Eye (tissue), 1 donor: Measurements from ENCODE around the gene TMEM140.
"Not testable (repeated sequence)": the region's sequence is repeated elsewhere in the genome, so short reads cannot be mapped to it uniquely, and the experiment has no call there.

Experiments used
- DNase-seq: peaks from one replicate; pipeline ENCODE4 v3.0.0-alpha.2; 2015

The TMEM140 gene

DNA sequence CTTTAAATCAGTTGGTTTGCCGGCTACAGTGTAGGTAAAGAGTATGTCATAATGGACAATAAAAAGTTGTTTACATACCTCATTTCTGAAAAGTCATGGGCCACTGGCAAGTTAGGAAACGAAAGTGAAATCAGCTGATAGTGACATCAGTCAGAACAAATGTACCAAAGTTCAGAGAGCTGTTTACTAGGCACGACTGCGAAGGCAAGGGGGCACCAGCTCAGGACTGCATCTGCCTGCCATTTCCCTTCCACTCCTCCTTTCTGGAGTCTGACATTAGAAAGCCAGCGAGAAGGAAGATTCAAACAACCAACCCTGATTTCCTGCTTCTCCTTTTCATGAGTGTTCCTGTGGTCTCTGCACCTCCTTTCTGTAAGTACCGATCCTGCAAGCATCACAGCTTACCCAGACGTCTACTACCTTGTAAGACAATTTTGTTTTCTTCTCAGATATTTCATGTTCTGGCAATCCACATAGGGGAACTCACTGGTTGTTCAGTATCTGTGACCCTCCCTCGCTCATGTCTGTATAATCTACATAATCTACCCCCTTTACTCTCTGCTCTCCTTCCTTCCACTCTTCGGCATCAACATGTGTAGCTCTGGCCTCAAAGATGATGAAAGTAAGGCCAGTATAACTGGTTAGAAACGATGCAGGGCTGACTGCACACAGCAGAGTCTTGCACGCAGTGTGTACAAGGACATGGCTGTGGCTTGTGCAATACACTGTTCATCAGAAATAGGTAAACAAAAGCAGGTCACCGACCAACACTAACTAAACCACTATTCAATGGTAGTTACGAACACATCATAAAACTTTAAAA lies at the start of gene TMEM140:
Gene TMEM140, plus strand, starts transcription at position 174 of the 823 bp plus-strand sequence. CDS start 16,370 bp downstream, outside the sequence.
- DNase-seq: no peak

- DNase-seq: no peak
Observed at GRCh38 chr7:135098391-135098790, 49.5 kb upstream of the TMEM140 start.

DNA sequence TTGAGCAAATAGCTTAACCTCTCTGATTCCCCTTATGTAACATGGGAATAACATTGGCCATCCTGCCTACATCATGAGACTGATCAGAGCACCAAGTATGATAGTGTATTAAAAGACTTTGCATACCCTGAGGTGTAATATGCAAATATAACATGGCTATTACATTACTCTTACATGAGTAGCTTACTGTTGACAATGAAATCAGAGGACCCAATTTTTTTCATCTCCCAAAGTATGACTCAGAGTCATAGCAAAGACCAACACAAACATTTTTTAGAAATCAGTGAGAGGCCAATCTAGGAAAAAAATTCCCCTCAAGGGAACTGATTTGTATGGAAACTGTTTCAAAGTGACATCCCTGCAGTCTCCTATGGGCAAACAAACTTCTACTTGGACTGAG lies 47.0 kb upstream of the TMEM140 start:
- no peak for DNase-seq

DNA sequence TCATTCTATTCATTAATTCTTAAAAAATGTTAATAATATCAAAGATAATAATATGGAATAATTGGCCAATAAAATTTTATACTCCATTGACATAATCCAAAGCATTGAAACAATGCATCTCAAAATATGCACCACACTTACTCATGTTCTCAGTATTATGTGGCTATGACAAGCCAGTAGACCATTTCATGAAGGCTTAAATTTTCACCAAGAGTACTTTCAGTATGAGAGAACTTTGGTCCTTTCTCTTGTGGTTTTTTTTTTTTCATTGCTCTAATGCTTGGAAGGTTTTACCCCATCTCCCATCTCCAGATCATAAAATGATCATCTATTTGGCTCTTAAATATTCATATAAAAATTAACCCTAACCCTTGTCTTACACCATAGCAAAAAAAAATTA lies 45.5 kb upstream of the TMEM140 start:
- DNase-seq: no peak

- no peak for DNase-seq
Observed at GRCh38 chr7:135109562-135109961, 38.3 kb upstream of the TMEM140 start.

DNA sequence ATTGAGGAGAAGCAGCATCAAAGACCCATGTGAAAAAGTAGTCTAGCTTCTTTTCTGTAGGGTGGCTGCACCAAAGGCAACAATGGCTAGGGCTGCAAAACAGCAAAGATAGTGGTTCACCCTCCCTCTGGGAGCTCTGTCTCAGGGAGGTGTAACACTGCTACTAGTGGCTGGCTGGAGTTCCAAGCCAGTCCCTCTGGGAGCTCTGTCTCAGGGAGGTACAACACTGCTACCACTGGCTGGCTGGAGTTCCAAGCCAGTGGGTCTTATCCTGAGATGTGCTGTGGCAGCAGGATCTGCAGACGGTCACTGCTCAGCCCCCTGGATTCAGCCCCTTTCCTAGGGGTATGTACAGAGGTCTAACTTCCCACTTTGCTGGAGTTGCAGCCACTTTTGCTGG lies 37.9 kb upstream of the TMEM140 start:
- DNase-seq: no peak

GRCh38 chr7:135111379-135111778 lies 36.5 kb upstream of the TMEM140 start:
- no peak for DNase-seq

- DNase-seq: no peak
Observed at GRCh38 chr7:135114622-135115021, 33.2 kb upstream of the TMEM140 start.

- no peak for DNase-seq
Observed at GRCh38 chr7:135117096-135117495, 30.8 kb upstream of the TMEM140 start.

DNA sequence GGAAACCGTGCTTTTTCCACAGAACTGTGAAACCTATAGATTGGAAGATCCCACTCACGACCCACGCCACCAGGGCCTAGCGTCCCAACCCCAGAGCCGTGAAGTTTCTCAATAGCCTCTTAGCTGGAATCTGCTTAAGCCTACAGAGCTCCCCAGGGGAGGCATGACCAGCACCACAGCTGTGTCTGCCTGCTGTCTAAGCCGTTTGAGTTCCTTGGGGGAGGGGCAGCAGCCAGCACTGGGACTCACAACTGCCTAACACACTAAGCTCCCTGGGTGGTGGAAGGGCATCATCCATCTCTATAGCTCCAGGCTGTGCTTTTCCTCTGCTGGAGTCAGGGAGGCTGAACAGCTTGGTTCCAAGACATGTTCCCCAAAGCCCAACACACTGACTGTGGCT lies 26.0 kb upstream of the TMEM140 start:
- DNase-seq: no peak

- not testable (repeated sequence) for DNase-seq
Observed at GRCh38 chr7:135124631-135125030, 23.2 kb upstream of the TMEM140 start.

- DNase-seq: no peak
Observed at GRCh38 chr7:135128931-135129330, 18.9 kb upstream of the TMEM140 start.

DNA sequence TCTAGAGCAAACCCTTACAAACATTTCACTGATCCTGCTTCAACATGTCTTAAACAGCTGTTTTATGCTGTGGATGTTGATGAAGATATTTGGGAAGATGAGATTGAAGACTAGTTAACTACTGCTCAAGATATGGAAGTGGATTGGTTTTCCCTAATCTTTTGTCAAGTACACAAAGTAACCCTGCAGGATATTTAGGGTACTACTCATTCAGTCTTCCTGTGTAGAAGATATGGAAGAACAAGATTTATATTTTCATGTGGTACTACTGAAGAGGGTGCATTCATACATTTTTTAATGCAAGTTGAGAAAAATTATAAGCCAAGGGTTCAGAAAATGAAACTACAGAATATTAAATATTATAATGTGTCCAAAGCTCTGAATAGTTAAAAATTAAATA lies 18.3 kb upstream of the TMEM140 start:
- no peak for DNase-seq

DNA sequence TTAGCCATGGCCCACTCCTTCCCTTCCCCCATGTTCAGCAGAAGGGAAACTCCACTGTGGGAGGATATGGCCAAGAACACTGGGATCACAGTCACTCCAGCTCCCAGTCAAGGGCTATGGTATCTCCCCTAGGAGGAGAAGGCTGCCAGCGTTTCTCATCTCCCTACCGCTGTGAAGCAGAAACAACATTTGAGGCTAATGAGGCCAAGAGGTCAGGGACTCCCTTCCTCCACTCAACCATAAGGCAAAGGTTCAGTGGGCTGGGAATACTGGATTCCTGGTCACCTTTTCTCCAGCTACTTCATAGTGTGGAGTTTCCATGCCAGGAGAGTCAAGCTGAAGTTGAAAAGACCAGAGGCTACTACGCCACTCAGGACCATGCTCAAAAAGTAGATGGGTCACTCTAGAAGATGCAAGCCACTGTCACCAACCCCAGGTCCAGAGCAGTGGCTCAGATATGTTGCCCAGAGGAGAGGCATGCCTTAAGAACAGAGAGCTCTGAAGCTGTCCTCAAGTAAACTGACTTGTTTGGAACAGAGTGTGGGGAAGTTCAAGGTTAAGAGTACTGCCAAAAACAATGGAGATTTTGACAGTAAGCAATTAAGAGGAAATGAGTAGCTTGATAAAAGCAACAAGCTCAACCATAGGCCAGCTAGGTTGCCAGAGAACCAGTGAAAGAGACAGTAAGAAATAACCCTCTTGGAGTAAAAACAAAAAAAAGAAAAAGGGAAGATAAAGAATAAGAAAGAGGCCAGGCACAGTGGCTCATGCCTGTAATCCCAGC lies 3.8 kb upstream of the TMEM140 start:
- DNase-seq: peak; percentile 22

DNA sequence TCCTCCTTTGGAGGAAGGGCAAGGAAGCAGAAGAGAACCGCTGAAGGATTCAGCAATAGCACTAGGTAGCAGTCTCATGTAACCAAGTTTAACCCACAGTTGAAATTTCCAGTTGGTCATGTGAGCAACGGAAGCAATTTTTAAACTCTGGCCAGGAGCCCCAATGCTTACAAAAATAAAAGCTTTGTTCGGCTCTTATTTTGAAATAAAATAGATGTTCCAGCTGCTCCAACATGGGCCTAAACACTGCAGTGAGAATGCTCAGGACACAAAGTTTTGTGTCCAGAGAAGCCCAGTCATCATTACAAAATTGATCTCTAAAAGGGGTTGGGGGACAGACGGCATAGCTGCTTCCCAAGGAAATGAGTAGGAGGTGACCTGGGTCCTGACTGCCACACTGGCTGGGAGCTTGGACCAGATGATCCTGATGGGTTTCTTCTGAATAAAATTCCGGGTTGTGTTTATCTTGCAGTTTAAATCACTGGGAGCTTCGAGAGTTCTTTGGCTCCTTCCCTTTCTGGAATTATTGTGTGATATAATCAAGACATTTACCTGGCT lies 452 bp upstream of the TMEM140 start:
- no peak for DNase-seq

GRCh38 chr7:135150072-135150782 lies 2.4 kb downstream of the TMEM140 start:
- DNase-seq: no peak

DNA sequence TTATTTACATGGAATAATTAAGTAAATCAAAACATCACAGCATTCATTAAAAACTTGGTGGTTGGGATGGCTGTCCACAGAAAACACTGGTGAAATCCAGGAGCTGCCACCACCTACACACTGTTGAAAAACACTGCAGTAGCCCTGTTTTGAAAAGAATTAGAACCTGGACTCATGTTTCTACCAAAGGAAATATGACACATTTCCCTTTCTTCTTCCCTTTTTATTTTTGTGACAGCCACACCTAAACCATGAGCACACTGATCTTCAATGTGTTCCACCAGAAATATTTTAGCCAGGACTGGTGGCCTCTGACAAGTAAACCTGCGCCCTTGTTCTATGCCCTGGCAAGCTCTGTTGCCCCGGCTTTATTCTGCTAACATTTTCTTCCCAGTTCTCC lies 3.3 kb downstream of the TMEM140 start:
- DNase-seq: no peak

DNA sequence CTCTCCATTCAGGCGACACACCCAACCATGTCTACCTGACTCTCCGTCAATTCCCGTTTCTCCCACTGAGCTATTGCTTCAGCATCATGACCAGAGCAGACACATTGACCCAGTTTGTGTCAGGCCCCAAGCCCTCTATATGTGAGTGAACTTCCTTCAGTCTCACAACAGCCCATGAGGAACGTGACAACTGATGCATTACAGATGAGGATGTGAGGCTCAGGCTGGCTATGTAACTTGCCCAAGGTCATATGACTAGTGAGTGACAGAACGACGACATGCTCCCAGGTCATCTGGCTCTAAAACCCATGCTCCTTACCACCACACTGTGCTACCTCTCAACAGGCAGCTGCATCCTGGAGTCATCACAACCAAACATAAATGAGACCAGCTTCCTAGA lies 3.7 kb downstream of the TMEM140 start:
- no peak for DNase-seq

DNA sequence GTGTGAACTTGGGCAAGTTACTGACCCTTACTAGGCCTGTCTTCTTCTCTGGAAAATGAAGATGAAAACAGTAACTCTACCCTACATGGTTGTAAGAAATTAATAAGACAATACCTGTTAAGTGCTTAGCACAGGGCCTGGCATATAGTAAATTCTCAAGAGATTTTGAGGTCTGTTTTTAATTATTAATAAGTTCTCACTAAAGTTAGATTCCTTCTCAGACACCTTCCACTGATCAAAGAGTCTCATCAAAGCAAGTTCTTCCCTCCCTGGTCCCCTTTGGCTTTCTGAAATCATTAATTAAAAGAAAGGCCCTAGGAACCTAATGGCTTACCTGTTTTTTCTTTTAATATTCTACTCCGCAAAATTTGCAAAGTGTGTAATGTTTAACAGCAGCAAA lies 4.6 kb downstream of the TMEM140 start:
- DNase-seq: no peak

DNA sequence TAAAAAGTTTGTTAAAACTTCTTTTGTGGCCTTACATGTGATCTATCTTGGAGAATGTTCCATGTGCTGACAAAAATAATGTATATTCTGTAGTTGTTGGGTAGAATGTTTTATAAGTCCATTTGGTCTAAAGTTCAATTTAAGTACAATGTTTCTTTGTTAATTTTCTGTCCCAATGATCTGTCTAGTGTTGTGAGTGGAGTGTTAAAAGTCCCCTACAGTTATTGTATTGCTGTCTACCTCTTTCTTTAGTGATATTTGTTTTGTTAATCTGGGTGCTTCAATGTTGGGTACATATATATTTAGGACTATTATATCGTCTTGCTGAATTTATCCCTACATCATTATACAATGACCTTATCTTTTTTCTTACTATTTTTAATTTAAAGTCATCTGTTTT lies 6.9 kb downstream of the TMEM140 start:
- no peak for DNase-seq

DNA sequence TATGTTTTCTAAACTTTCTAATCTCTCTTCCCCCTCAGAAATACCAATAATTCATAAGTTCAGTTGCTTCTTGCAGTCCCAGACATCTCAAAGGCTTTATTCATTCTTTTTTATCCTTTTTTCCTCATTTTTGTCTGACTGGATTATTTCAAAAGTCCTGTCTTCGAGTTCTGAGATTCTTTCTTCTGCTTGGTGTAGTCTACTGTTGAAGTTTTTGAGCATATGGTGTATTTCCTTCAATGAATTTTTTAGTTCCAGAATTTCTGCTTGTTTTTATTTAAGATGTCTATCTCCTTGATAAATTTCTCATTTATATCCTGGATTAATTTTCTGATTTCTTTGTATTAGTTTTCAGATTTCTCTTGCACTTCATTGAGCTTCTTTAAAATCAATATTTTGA lies 8.4 kb downstream of the TMEM140 start:
- no peak for DNase-seq

DNA sequence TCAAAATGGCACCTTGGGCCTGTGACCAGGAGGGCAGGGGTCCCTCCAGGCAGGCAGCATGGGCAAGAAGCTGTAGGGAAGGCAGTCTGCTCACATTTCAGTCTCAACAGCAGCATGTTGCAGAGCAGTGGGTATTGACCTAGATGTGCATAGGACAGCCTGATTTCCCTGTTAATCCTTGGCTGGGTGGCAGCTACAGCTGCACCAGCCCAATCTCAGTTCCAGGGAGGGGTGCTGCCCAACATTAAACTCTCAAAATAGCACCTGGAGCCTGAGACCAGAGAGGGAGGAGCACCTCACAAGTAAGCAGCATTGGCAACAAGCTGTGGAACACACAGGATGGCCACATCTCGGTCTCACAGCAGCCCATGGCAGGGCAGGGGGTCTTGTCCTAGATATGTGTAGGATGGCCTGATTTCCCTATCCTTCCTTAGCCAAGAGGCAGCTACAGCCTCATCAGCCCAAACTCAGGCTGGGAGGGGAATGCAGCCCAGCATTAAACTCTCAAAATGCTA lies 10.3 kb downstream of the TMEM140 start:
- no peak for DNase-seq

DNA sequence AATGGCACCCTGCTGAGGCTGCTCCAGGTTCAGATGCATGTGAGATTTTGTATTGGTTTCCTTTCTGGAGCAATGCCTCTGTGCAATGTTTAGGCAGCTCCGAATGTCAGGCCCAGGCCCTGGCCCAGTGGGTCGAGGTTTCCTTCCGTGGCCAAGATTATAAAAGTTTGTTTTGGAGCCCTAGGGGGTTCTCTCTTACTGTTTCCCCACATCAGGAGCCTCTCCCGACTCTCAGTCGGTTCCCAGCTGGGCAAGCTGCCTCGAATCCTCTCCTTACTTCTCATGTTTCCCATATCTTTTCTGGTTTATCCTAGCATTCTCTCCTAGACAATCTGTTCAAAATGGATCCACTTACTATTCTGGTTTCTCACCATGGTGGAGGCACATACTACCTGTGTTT lies 11.0 kb downstream of the TMEM140 start:
- no peak for DNase-seq
